ENCODE data around the gene TAGLN2. TPM values are rescaled to one million over a fixed set of nuclear protein-coding genes. Genes with fewer than 3 reads are reported as not detected.
"Not testable (repeated sequence)": the region's sequence is repeated elsewhere in the genome, so short reads cannot be mapped to it uniquely, and the experiment has no call there.

The TAGLN2 gene
- total RNA-seq, 1 donor from 2014 or later, result 276 TPM

DNA sequence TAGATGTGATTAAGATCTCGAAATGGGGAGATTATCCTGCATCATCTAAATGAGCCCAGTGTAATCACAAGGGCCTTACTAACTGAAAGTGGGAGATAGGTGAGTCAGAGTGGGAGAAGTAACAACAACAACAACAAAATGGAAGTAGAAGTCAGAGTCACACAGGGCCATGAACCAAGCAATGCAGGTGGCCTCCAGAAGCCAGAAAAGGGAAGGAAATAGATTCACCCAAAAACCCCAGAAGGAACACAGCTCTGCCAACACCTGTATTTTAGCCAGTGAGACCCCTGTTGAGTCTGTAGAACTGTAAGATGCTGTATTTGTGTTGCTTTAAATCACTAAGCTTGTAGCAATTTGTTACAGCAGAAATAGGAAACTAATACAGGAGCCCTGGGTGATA, 4.1 kb downstream of the TAGLN2 start:
- DNase-seq, result peak; percentile 41

DNA sequence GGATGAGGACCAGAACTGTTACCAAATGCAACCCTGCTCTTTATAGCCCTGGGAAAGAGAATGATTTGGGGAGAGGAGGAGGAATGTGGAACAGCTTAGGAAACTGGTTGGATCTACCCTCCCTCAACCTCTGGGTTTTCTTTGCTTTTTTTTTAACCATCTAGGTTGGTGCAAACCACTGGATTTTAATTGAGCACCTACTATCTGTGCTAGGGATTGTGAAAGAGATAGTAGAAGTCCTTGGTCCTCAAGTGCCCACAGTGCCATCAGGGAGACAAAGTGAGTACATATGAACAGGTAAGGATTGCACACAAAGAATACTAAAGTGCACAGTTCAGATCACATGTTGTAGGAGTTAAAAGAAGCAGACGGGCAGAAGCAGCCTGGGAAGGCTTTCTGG, 4.7 kb downstream of the TAGLN2 start:
- DNase-seq, result no peak

DNA sequence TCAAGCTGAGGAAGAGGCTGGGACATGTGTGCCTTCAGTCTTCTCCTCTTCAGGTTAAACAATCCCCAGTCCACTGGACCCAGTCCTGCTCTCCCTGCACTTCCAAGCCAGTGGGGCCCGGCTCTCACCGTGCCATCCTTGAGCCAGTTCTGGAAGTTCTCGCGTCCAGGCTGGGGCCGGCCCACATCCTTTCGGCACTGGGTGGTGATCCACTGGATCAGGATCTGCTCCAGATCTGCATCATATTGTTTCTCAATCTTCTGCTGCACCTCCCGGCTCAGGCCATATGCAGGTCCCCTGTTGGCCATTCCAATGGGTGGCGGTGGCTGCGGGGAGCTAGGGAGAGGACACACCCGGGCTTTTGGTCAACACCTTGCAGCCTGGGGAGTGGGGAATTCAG, 5.1 kb downstream of the TAGLN2 start:
- DNase-seq, result no peak

GRCh38 chr1:159919236-159919865, 6.0 kb downstream of the TAGLN2 start:
- DNase-seq, result no peak

- no peak for DNase-seq
Measured at GRCh38 chr1:159918352-159919200, 6.7 kb downstream of the TAGLN2 start.

- no peak for DNase-seq
Measured at GRCh38 chr1:159917533-159918351, 7.6 kb downstream of the TAGLN2 start.

DNA sequence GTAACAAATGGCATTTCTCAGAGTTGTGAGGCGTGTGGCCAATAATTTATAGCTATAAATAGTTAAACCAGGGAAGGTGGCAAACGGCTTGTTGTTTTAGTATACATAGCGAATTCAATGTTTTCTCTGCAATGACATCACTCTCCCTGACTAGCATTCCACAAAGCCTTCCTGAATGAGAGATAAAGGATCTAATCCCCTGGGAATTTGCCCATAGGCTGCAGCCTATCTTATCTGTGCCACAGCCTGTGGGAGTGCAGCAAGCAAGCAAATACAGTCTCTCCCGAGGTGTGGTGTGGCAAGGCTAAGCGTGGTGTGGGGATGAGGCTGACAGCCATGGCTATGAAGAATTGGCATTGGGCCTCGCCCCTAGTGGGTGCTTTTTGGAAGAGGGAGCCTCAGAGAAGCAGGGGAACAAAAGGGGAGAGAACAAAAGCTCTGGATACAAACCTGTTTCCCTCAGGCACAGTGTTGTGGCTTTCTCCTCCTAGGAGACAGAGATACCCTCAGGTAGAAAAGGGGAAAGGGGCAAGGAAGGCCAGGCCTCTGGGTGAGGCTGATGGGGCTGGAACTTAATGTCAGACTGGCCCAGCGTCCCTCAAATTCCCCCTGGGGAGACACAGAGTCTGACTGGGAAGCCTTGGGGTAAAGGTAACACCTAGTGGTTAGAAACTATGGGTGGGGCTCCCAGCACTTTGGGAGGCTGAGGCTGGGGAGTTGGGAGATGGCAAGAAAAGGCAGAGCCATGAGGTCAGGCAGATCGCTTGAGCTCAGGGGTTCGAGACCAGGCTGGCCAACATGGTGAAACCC, 8.9 kb downstream of the TAGLN2 start:
- peak; percentile 71 for DNase-seq

GRCh38 chr1:159915571-159916241, 9.6 kb downstream of the TAGLN2 start:
- no peak for DNase-seq

DNA sequence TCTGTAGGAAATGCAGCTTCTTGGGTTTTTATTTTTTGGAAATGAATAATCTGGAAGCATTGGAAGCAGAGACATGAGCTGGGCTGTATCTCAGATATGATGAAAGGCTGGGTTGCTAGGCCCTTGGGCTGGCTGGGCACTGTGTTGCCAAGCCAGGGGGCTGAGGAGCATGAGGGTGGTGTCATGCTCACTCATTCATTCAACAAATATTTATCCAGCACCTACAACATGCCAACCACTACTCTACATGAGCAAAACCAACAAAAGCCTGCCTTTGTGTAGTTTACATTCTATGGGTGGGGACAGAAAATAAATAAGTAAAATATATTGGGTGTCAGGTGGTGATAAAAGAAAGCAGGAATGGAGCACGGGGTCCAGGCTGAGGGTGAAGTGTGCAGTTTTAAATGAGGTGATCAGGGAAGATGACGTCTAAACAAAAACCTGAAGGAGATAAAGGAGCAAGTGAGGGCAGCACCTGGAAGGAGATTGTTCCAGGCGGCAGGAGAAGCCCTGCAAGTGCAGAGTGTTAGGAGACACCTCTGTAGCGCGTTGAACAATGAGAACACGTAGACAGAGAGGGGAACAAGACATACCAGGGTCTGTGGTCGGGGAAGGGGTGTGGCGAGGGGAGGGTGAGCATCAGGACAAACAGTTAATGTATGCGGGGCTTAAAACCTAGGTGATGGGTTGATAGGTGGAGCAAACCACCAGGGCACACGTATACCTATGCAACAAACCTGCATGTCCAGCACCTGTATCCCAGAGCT, 10.9 kb downstream of the TAGLN2 start:
- no peak for DNase-seq

- no peak for DNase-seq
Measured at GRCh38 chr1:159913451-159914192, 11.7 kb downstream of the TAGLN2 start.

GRCh38 chr1:159911326-159912070, 13.8 kb downstream of the TAGLN2 start:
- DNase-seq, result peak; percentile 34

DNA sequence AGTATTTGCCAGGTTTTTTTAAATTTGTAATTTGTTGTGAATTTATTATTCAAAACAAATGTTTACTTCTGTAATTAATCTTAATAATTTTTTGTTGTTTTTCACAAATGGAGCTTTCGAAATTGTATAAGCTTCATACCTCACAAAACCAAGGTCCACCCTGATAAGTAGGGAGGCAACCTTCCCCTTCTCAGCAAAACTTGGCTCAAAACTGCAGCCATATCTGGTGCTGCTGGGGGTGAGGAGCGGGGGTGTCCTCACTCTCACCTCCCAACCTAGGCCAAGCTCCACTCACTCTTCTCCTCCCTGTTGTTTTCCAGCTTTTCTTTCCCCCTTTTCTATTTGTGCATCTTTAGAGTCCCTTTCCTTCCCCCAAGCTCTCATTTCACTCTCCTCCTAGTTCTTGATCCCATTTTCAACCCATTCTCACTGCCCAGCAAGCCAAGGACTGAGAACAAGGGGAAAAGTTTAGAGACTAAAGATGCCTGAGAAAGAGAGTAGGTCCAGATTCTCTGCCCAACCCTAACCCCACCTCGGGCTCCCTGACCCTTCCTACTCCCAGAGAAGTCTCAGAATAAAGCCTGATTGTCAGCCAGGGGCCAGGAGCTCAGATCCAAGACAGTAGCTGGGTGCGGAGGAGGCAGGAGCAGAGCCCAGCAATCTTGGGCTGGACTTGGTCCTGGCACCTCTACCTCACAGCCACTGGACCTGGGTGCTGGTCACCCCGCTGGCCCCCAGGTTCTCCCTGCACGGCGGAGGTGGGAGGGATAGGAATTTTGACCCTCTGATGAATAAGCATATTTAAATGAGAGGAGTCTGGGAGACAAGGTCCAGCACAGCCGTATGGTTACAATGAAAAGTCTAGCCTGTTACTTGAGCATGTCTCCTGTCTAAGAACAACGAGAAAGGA, 17.0 kb downstream of the TAGLN2 start:
- no peak for DNase-seq

GRCh38 chr1:159906960-159907359, 18.3 kb downstream of the TAGLN2 start:
- DNase-seq, result no peak

- DNase-seq, result not testable (repeated sequence)
Measured at GRCh38 chr1:159904036-159904435, 21.3 kb downstream of the TAGLN2 start.

DNA sequence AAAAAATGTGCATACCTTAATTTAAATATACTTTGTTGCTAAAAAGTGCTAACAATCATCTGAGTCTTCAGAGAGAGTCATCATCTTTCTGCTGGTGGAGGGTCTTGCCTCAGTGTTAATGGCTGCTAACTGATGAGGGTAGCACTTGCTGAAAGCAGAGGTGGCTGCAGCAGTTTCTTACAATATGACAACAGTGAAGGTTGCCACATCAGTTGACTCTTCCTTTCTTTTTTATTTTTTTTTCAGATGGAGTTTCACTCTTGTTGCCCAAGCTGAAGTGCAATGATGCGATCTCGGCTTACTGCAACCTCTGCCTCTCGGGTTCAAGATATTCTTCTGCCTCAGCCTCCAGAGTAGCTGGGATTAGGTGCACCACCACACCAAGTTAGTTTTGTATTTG, 22.8 kb downstream of the TAGLN2 start:
- DNase-seq, result no peak

GRCh38 chr1:159900755-159901360, 24.4 kb downstream of the TAGLN2 start:
- DNase-seq, result no peak

DNA sequence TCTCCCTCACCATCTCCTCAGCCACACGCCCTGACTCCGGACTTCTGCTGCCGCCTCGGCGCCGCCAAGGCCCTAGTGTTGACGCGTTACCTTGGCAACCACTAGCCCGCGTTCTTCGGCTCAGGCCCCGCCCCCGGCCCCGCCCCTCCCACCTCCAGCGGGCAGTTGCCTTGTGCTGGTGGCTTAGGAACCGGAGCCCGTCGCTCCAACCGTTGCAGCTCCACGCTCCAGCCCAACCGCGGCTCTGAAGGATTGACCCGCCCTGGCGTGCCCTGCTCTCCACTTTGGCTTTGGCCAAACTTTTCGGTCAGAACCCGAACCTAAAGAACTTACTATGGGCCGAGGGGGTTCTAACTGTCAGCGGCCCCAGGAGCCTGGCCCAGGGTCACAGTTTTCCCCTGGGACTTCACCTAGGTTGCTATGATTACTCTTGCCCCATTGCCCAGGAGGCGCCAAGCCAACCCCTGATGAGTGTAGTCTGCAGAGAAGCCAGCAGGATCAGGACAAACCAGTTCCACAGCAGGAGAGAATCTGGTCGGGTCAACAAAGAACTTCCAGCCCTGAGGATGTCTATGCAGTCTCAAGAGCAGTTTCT, 25.1 kb downstream of the TAGLN2 start, which contains the start of gene CFAP45:
CFAP45 (minus strand) TSS at position 80 of the 595 bp plus-strand sequence; CDS start at position 13, 67 bp downstream.
- DNase-seq, result peak; percentile 84

Measured in dermis blood vessel endothelial cell (primary cell).